ENCODE data around the gene VASN.

VASN gene

DNA sequence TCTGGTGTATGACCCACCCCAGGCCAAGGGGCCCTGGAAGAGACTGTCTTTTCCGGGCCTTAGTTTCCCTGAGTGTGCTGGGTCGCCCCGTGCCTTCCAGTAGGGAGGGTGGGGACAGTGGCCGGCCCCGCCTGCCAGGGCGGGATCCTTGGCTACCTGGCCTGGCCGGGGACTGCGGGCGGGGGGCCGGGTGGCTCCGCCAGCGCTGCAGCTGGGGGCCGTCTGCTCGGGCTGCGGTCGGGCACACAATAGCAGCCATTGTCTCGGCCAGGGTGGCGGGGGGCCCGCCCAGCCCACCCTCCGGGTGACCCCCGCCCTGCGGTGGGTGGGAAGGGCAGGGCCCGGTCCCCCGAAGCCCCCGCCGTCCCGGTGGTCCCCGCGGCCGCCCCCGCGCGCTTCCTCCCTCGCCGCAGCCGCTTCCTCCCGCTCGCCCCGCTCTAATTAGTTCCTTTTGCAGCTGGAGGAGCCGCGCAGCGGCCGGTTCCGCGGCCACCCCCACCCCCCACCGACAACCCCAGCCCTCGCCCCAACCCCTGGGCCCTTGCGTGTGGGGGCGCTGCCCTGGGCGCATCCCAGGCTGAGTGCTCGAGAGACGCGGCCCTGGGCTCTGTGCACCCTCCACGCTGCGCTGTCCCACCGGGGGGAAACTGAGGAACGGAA, 44.1 kb upstream of the VASN start:
- Histone ChIP-seq H3K9me3 (replicated peaks; ENCODE audit: insufficient read depth, low read length) (no peaks in the 10 kb centered on the region), H3K9me2 (replicated peaks; ENCODE audit: insufficient read depth, low read length) (no peaks in the 10 kb centered on the region), H3K4me2 (ENCODE audit: low read depth, low read length) (peak overlapping the region; percentile 78; the same call in 1 of the 2 replicates), H3K9ac (ENCODE audit: low read length) (no peak overlapping the region; the same call in 1 of the 2 replicates), H3K36me3 (replicated peaks; ENCODE audit: insufficient read depth, low read length) (no peaks in the 10 kb centered on the region), H2AFZ (ENCODE audit: low read length) (0 out of 2 replicates have a peak overlapping the region, but pooled peaks have one; percentile 30), H3K79me2 (ENCODE audit: low read length) (no peaks in the 10 kb centered on the region), H4K20me1 (ENCODE audit: insufficient read depth, low read length) (no peaks in the 10 kb centered on the region), H3K4me1 (ENCODE audit: low read length) (no peaks in the 10 kb centered on the region), H3K4me3 (ENCODE audit: low read length) (peak overlapping the region; percentile 40; the same call in 1 of the 2 replicates), H3K27ac (ENCODE audit: low read length) (no peak overlapping the region), H3K27me3 (replicated peaks; ENCODE audit: insufficient read depth, low read length) (peaks cover 26% of the 10 kb centered on the region), H3F3A (ENCODE audit: insufficient read depth, low read length) (no peaks in the 10 kb centered on the region)
- no peak for TF ChIP-seq EZH2 (optimal IDR thresholded peaks at IDR 0.05; ENCODE audit: low read depth, low read length)
- TF ChIP-seq EZH2phosphoT487 (IDR thresholded peaks at IDR 0.05; ENCODE audit: low read length): no peak
- TF ChIP-seq, protein P1, sequence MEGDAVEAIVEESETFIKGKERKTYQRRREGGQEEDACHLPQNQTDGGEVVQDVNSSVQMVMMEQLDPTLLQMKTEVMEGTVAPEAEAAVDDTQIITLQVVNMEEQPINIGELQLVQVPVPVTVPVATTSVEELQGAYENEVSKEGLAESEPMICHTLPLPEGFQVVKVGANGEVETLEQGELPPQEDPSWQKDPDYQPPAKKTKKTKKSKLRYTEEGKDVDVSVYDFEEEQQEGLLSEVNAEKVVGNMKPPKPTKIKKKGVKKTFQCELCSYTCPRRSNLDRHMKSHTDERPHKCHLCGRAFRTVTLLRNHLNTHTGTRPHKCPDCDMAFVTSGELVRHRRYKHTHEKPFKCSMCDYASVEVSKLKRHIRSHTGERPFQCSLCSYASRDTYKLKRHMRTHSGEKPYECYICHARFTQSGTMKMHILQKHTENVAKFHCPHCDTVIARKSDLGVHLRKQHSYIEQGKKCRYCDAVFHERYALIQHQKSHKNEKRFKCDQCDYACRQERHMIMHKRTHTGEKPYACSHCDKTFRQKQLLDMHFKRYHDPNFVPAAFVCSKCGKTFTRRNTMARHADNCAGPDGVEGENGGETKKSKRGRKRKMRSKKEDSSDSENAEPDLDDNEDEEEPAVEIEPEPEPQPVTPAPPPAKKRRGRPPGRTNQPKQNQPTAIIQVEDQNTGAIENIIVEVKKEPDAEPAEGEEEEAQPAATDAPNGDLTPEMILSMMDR (IDR thresholded peaks at IDR 0.05; ENCODE audit: low read length): no peak
- no peak for DNase-seq

DNA sequence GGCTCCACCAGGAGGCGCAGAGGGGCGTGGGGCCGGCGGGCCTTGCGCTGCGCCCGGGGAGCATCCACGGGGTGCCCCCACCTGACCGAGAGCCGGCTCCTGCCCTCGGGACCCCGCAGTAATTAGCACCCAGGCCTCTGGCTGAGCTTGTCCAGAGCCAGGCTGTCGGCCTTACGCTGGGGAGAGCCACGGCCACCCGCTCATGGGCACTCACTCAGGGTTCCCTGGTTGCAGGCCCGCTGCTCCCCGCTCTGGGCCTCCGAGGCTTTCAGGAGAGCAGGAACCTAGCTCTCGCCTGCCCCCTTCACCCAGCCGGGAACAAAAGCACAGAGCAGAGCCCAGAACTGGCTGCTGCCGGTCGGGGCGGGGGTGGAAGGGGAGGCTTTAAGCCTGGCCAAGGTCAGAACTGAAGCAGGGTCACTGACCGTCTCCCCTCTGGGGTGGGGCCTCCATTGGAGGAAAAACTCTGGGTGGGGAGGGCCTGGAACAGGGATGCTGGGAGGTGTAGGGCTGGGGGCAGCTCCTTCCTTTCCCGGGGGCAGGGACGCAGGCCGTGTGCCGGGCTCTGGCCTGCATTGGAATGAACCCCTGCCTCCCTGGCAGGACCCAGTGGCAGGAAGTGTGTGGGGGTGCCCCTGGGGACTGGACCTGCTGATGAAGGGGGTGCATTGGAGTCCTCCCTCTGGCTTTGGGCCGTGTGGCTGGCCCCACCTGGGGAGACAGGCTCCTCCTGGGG, 43.4 kb upstream of the VASN start:
- Histone ChIP-seq H3K4me1 (ENCODE audit: low read length) (no peaks in the 10 kb centered on the region), H3K9ac (ENCODE audit: low read length) (no peak overlapping the region; the same call in 1 of the 2 replicates), H3K4me3 (ENCODE audit: low read length) (peak overlapping the region; percentile 40; the same call in 1 of the 2 replicates)

DNA sequence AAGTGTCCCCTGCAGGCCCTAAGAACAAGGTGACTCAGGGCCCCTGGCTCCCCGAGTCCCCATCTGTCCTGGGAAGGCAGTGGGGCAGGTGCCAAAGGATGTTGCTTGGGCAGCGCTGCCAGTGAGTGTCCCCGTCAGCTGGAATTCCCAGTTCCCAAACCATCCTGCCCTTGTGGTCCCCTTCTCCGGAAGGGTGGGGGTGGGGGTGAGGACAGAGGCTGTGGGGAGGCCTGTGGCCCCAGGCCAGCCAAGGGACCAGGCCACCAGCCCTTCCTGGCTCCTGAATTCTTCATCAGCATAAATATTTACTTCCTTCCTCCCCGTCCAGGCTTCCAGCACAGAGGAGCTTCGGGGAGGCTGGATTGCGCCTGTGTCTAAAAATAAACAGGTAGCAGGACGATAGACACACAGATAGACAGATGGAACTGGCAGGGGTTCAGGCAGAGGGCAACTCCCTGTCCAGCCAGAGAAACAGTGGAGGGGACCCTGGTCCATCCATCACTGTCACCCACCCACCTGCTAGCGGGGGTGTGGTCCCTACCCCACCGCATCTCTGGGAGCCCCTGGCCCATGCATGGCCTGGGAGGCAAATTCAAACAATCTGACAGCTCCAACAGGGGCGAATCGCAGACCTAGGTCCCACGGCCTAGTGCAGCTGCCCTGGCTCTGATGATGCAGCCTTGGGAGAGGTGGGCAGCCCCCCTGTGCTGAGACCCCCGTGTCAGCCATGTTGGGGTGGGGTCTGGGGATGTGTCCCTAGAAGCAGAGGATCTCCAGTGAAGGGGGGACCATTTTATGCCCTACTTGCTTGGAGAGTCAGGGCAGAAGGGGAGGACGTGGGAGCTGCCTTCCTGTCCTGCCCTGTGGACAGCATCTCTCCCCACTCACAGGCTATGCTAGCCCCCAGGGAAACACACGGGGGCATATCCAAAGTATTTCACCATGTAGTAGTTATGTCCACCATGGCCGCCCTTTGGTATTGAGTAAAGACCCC, 42.6 kb upstream of the VASN start:
- Histone ChIP-seq H4K20me1 (ENCODE audit: insufficient read depth, low read length) (no peaks in the 10 kb centered on the region), H3K36me3 (replicated peaks; ENCODE audit: insufficient read depth, low read length) (no peaks in the 10 kb centered on the region), H3K9me3 (replicated peaks; ENCODE audit: insufficient read depth, low read length) (no peaks in the 10 kb centered on the region), H3F3A (ENCODE audit: insufficient read depth, low read length) (no peaks in the 10 kb centered on the region), H3K4me2 (ENCODE audit: low read depth, low read length) (no peak overlapping the region), H3K9me2 (replicated peaks; ENCODE audit: insufficient read depth, low read length) (no peaks in the 10 kb centered on the region), H3K4me3 (ENCODE audit: low read length) (no peak overlapping the region), H2AFZ (ENCODE audit: low read length) (no peak overlapping the region), H3K27ac (ENCODE audit: low read length) (no peak overlapping the region), H3K79me2 (ENCODE audit: low read length) (no peaks in the 10 kb centered on the region), H3K9ac (ENCODE audit: low read length) (no peak overlapping the region), H3K27me3 (replicated peaks; ENCODE audit: insufficient read depth, low read length) (peaks cover 40% of the 10 kb centered on the region), H3K4me1 (ENCODE audit: low read length) (no peaks in the 10 kb centered on the region)
- DNase-seq: no peak
- TF ChIP-seq EZH2 (optimal IDR thresholded peaks at IDR 0.05; ENCODE audit: low read depth, low read length) (no peak), EZH2phosphoT487 (IDR thresholded peaks at IDR 0.05; ENCODE audit: low read length) (no peak)
- TF ChIP-seq, protein P1 (IDR thresholded peaks at IDR 0.05; ENCODE audit: low read length): no peak

More for the DNA sequence above, 43.4 kb upstream of the VASN start:
- Histone ChIP-seq H3K36me3 (replicated peaks; ENCODE audit: insufficient read depth, low read length) (no peaks in the 10 kb centered on the region), H3K4me2 (ENCODE audit: low read depth, low read length) (peak overlapping the region; percentile 78; the same call in 1 of the 2 replicates), H4K20me1 (ENCODE audit: insufficient read depth, low read length) (no peaks in the 10 kb centered on the region), H3K79me2 (ENCODE audit: low read length) (no peaks in the 10 kb centered on the region), H3K27me3 (replicated peaks; ENCODE audit: insufficient read depth, low read length) (peaks cover 33% of the 10 kb centered on the region), H3K27ac (ENCODE audit: low read length) (no peak overlapping the region), H3K9me3 (replicated peaks; ENCODE audit: insufficient read depth, low read length) (no peaks in the 10 kb centered on the region), H3K9me2 (replicated peaks; ENCODE audit: insufficient read depth, low read length) (no peaks in the 10 kb centered on the region), H3F3A (ENCODE audit: insufficient read depth, low read length) (no peaks in the 10 kb centered on the region), H2AFZ (ENCODE audit: low read length) (peak overlapping the region; percentile 30; the same call in 1 of the 2 replicates)
- peak; percentile 55 for DNase-seq
- TF ChIP-seq, protein P1 (IDR thresholded peaks at IDR 0.05; ENCODE audit: low read length): peak; percentile 46
- TF ChIP-seq EZH2phosphoT487 (IDR thresholded peaks at IDR 0.05; ENCODE audit: low read length): no peak
